HCT116 (cell line): ENCODE measurements around the gene APOBEC3C. TPM values are rescaled to one million over a fixed set of nuclear protein-coding genes. Genes with fewer than 3 reads are reported as not detected.

Experiments used
- ATAC-seq: fragments of 200-7000 bp; cut with Tn5 transposase; 2 replicates; pipeline ENCODE4 v1.9.1; 2020; ENCODE audit warnings: mild to moderate bottlenecking, moderate library complexity
- BruUV-seq: library from RNA; stranded (reverse); fragments of 400-500 nt; replicated peaks from 2 replicates; lab custom pipeline; 2021; lab: Mats Ljungman, UMichigan
- CTCF ChIA-PET: fragments of 300-600 bp; sonication (Branson Sonifier 250); formaldehyde crosslinking; loops from one replicate; lab custom pipeline; 2021; ENCODE audit warnings: antibody characterized with exemption; lab: Charles Lee
- POLR2A ChIA-PET: fragments of 300-600, 350-600 bp; sonication (Branson Sonifier 250); formaldehyde crosslinking; loops from one replicate; lab custom pipeline; 2021; ENCODE audit warnings: antibody characterized with exemption; lab: Charles Lee
- RAD21 ChIA-PET, 2 experiments: fragments of 300-600 bp; sonication (Branson Sonifier 250); formaldehyde crosslinking; loops; one replicate each; lab custom pipeline; 2023; ENCODE audit warnings: low total read pairs in 2 of 2; ENCODE audit not compliant: uncharacterized antibody in 2 of 2, unreplicated experiment in 2 of 2, low non-redundant PET in 1 of 2; lab: Charles Lee
- DNase-seq: peaks from one replicate; pipeline ENCODE4 v3.0.0-alpha.2; 2010; ENCODE audit warnings: low read depth, low spot score
- H2AFZ ChIP-seq: fragments of 200-600 bp; shearing (Covaris generic), sonication (generic); 2 replicates; pipeline ENCODE4 v1.6.1; 2017; ENCODE audit warnings: low read depth, mixed run types, mixed read lengths, antibody characterized with exemption, low read length; ENCODE audit not compliant: poor library complexity, severe bottlenecking
- H3K27ac ChIP-seq: 2 replicates; pipeline ENCODE4 v1.5.1; 2012; ENCODE audit warnings: low read depth, low read length
- H3K27me3 ChIP-seq: fragments of 200-600 bp; sonication (generic); 2 replicates; pipeline ENCODE4 v1.6.1; 2016; ENCODE audit warnings: mixed run types, low read length, mixed read lengths; ENCODE audit not compliant: insufficient read depth
- H3K36me3 ChIP-seq, 2 experiments: fragments of 200-500 bp in 1 of 2; fragments of 200-600 bp in 1 of 2; sonication (Bioruptor generic) in 1 of 2; sonication (generic) in 1 of 2; 2 replicates each; pipeline versions ENCODE4 v1.5.1 to v1.6.1; 2014 to 2016; ENCODE audit warnings: low read length in 2 of 2, inconsistent platforms in 1 of 2, mixed read lengths in 1 of 2, mixed run types in 1 of 2; ENCODE audit not compliant: insufficient read depth in 2 of 2, control insufficient read depth in 1 of 2
- H3K4me1 ChIP-seq, 2 experiments: fragments of 200-600 bp in 1 of 2; sonication (generic) in 1 of 2; 2 replicates each; pipeline versions ENCODE4 v1.5.1 to v1.6.1; 2012 to 2017; ENCODE audit warnings: low read length in 2 of 2, inconsistent platforms in 1 of 2, mild to moderate bottlenecking in 1 of 2, mixed read lengths in 1 of 2, mixed run types in 1 of 2, moderate library complexity in 1 of 2; ENCODE audit not compliant: insufficient read depth in 2 of 2, control insufficient read depth in 1 of 2
- H3K4me2 ChIP-seq: fragments of 200-600 bp; sonication (generic); 2 replicates; pipeline ENCODE4 v1.6.1; 2017; ENCODE audit warnings: mixed run types, low read length, mixed read lengths
- H3K4me3 ChIP-seq, 2 experiments: fragments of 200-600 bp in 1 of 2; sonication (generic) in 1 of 2; replicated peaks in 1 of 2; 2 replicates each; pipeline ENCODE4 v1.5.1; 2011 to 2016; ENCODE audit warnings: low read length in 2 of 2, control low read depth in 1 of 2, low read depth in 1 of 2, mild to moderate bottlenecking in 1 of 2, mixed read lengths in 1 of 2, mixed run types in 1 of 2
- H3K79me2 ChIP-seq: fragments of 200-600 bp; sonication (generic); 2 replicates; pipeline ENCODE4 v1.6.1; 2017; ENCODE audit warnings: mild to moderate bottlenecking, mixed run types, low read length, moderate library complexity, mixed read lengths; ENCODE audit not compliant: insufficient read depth
- H3K9ac ChIP-seq: fragments of 200-600 bp; sonication (generic); 2 replicates; pipeline ENCODE4 v1.6.1; 2016; ENCODE audit warnings: low read length, mixed read lengths
- H3K9me2 ChIP-seq: fragments of 200-600 bp; sonication (generic), shearing (Covaris generic); 2 replicates; pipeline ENCODE4 v1.6.1; 2017; ENCODE audit warnings: mixed run types, mild to moderate bottlenecking, moderate library complexity; ENCODE audit not compliant: insufficient read depth
- H3K9me3 ChIP-seq, 2 experiments: fragments of 200-500 bp in 1 of 2; fragments of 200-600 bp in 1 of 2; sonication (Bioruptor generic) in 1 of 2; sonication (generic) in 1 of 2; 2 replicates each; pipeline ENCODE4 v1.6.1; 2014 to 2017; ENCODE audit warnings: low read length in 2 of 2, mixed read lengths in 2 of 2, inconsistent platforms in 1 of 2, low read depth in 1 of 2, mild to moderate bottlenecking in 1 of 2, mixed run types in 1 of 2, moderate library complexity in 1 of 2; ENCODE audit not compliant: control insufficient read depth in 1 of 2, insufficient read depth in 1 of 2
- H4K20me1 ChIP-seq: fragments of 200-600 bp; sonication (generic), shearing (Covaris generic); 2 replicates; pipeline ENCODE4 v1.6.1; 2017; ENCODE audit warnings: mixed run types, mild to moderate bottlenecking, moderate library complexity; ENCODE audit not compliant: insufficient read depth
- ATF3 ChIP-seq: IDR thresholded peaks from 2 replicates; pipeline ENCODE4 v1.6.1; 2012
- CBX3 ChIP-seq: IDR thresholded peaks from 2 replicates; pipeline ENCODE4 v1.6.1; 2012; ENCODE audit warnings: low read depth
- CEBPB ChIP-seq: IDR thresholded peaks from 2 replicates; pipeline ENCODE4 v1.6.1; 2012; ENCODE audit warnings: low read depth
- CTCF ChIP-seq, 3 experiments: fragments of 200-600 bp in 1 of 3; sonication (generic) in 1 of 3; IDR thresholded peaks in 2 of 3; conservative IDR thresholded peaks in 1 of 3; 2 replicates each; pipeline ENCODE4 v1.5.1; 2012 to 2017; ENCODE audit warnings: low read depth in 2 of 3, low read length in 2 of 3, antibody characterized with exemption in 1 of 3, borderline replicate concordance in 1 of 3, control low read depth in 1 of 3, mild to moderate bottlenecking in 1 of 3, mixed read lengths in 1 of 3, mixed run types in 1 of 3, moderate library complexity in 1 of 3; ENCODE audit not compliant: insufficient read depth in 1 of 3
- EGR1 ChIP-seq: IDR thresholded peaks from 2 replicates; pipeline ENCODE4 v1.6.1; 2012; ENCODE audit warnings: low read depth
- ELF1 ChIP-seq: IDR thresholded peaks from 2 replicates; pipeline ENCODE4 v1.6.1; 2012; ENCODE audit warnings: low read depth, borderline replicate concordance
- EZH2phosphoT487 ChIP-seq: fragments of 200-600 bp; IDR thresholded peaks from 2 replicates; pipeline ENCODE4 v1.6.1; 2018; ENCODE audit warnings: antibody characterized with exemption, borderline replicate concordance
- JUND ChIP-seq: IDR thresholded peaks from 2 replicates; pipeline ENCODE4 v1.6.1; 2012
- MAX ChIP-seq: IDR thresholded peaks from 2 replicates; pipeline ENCODE4 v1.6.1; 2012
- POLR2A ChIP-seq: IDR thresholded peaks from 2 replicates; pipeline ENCODE4 v1.7.0; 2011; ENCODE audit warnings: borderline replicate concordance; ENCODE audit not compliant: insufficient read depth, insufficient read length; ENCODE audit errors: extremely low read depth
- POLR2AphosphoS5 ChIP-seq: IDR thresholded peaks from 2 replicates; pipeline ENCODE4 v1.6.1; 2011; ENCODE audit warnings: mild to moderate bottlenecking, low read depth, low read length, moderate library complexity
- REST ChIP-seq: IDR thresholded peaks from 2 replicates; pipeline ENCODE4 v1.6.1; 2012; ENCODE audit warnings: low read depth
- TCF7L2 ChIP-seq: IDR thresholded peaks from 2 replicates; pipeline ENCODE4 v1.7.0; 2011; ENCODE audit warnings: borderline replicate concordance, inconsistent platforms; ENCODE audit not compliant: insufficient read depth, insufficient read length; ENCODE audit errors: extremely low read depth
- YY1 ChIP-seq: IDR thresholded peaks from 2 replicates; pipeline ENCODE4 v1.6.1; 2011; ENCODE audit warnings: low read length, low read depth, moderate library complexity, mild to moderate bottlenecking; ENCODE audit not compliant: insufficient replicate concordance; ENCODE audit errors: extremely low read depth
- ZFX ChIP-seq: fragments of 450-650 bp; IDR thresholded peaks from 2 replicates; pipeline ENCODE4 v1.6.1; 2017
- ZNF274 ChIP-seq: fragments of 200-500 bp; sonication (Bioruptor generic); IDR thresholded peaks from 2 replicates; pipeline ENCODE4 v1.6.1; 2014; ENCODE audit warnings: mild to moderate bottlenecking, low read depth, low read length, inconsistent platforms
- intact Hi-C: fragments of 100-400 bp; cut with micrococcal nuclease; formaldehyde crosslinking; loops from 2 replicates; pipeline ENCODE4 v1.10.0; 2022
- total RNA-seq: library from RNA; stranded (reverse); gene quantifications from one replicate; pipeline ENCODE4 v1.2.1, GENCODE V29; 2021; ENCODE audit not compliant: unreplicated experiment

APOBEC3C gene
- total RNA-seq, 1 experiment from 2014 or later = 40.2 TPM

- no peaks in the 10 kb centered on the region for H4K20me1 ChIP-seq
- RAD21 ChIA-PET = no interaction called here
- CTCF ChIA-PET = no interaction called here
Observed at GRCh38 chr22:38968801-38969200, 45.3 kb upstream of the APOBEC3C start.

GRCh38 chr22:38970551-38970950 lies 43.5 kb upstream of the APOBEC3C start:
- Histone ChIP-seq H4K20me1 (no peaks in the 10 kb centered on the region), H3K4me3 (no peak overlapping the region), H2AFZ (no peak overlapping the region), H3K36me3 (no peaks in the 10 kb centered on the region), H3K9me2 (no peaks in the 10 kb centered on the region), H3K4me2 (no peak overlapping the region), H3K9me3 (no peaks in the 10 kb centered on the region), H3K27ac (no peak overlapping the region), H3K79me2 (no peaks in the 10 kb centered on the region), H3K9ac (no peak overlapping the region), H3K27me3 (no peaks in the 10 kb centered on the region), H3K4me1 (no peaks in the 10 kb centered on the region)
- POLR2A ChIA-PET = interaction anchor here (0.7 kb wide), 1 partner anchor 51 kb away, joined by 3 read pairs; no protein-coding TSS in a partner anchor
- BruUV-seq = no TSS peak
- CTCF ChIA-PET = interaction anchor here (0.7 kb wide), 1 partner anchor 11 kb away, joined by 3 read pairs; no protein-coding TSS in a partner anchor
- DNase-seq = no peak
- no peak for ATAC-seq
- RAD21 ChIA-PET = no interaction called here
- intact Hi-C loops = no loop called here
- no peak for TF ChIP-seq ZFX
- no peak for TF ChIP-seq MAX
- no peak for TF ChIP-seq POLR2AphosphoS5
- no peak for TF ChIP-seq EZH2phosphoT487
- TF ChIP-seq YY1 = no peak
- no peak for TF ChIP-seq ZNF274
- no peak for TF ChIP-seq CTCF (IDR thresholded peaks at IDR 0.05 in 2 of 3, conservative IDR thresholded peaks at IDR 0.05 in 1 of 3; ENCODE audit: borderline replicate concordance in 1 of 3, insufficient read depth in 1 of 3, low read depth in 2 of 3, low read length in 2 of 3)
- TF ChIP-seq CEBPB = no peak
- TF ChIP-seq ELF1 = no peak
- TF ChIP-seq ATF3 = no peak
- TF ChIP-seq CBX3 = no peak
- TF ChIP-seq EGR1 = no peak
- no peak for TF ChIP-seq JUND
- TF ChIP-seq REST = no peak
- TF ChIP-seq POLR2A = no peak

More at GRCh38 chr22:38968801-38969200, 45.3 kb upstream of the APOBEC3C start:
- no peak for ATAC-seq
- intact Hi-C loops = no loop called here
- H3K9me3 ChIP-seq = no peaks in the 10 kb centered on the region
- no peak overlapping the region for H3K9ac ChIP-seq
- no peaks in the 10 kb centered on the region for H3K27me3 ChIP-seq
- no peak overlapping the region for H3K27ac ChIP-seq
- BruUV-seq = no TSS peak
- H3K4me2 ChIP-seq = no peak overlapping the region
- H3K36me3 ChIP-seq = no peaks in the 10 kb centered on the region
- H3K9me2 ChIP-seq = no peaks in the 10 kb centered on the region
- no peak for DNase-seq
- POLR2A ChIA-PET = no interaction called here
- TF ChIP-seq TCF7L2 (no peak), CBX3 (no peak), JUND (no peak)
- peaks cover under 1 to 5% of the 10 kb centered on the region in 2 experiments; a peak in 3 of 4 replicates for H3K4me1 ChIP-seq
- no peaks in the 10 kb centered on the region for H3K79me2 ChIP-seq
- H3K4me3 ChIP-seq = no peak overlapping the region
- no peak overlapping the region for H2AFZ ChIP-seq
